ENCODE results near the gene BEX5.

DNA sequence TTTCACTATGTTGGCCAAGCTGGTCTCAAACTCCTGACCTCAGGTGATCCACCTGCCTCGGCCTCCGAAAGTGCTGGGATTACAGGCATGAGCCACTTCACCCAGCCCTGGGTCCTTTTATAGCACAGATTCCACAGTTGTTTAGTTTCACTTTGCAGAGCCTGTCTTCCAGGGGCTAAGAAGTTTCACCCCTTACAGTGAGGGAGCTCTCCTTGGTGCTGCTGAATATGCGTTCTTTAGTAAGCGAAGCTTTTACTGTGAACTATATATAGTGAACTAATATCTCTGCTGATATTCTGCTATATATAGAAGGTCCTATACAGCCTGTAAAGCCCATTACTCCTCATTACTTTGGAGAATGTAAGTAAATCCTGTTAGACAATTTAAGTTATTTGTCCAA is 17.7 kb downstream of the BEX5 start:
- TF ChIP-seq, protein P1, sequence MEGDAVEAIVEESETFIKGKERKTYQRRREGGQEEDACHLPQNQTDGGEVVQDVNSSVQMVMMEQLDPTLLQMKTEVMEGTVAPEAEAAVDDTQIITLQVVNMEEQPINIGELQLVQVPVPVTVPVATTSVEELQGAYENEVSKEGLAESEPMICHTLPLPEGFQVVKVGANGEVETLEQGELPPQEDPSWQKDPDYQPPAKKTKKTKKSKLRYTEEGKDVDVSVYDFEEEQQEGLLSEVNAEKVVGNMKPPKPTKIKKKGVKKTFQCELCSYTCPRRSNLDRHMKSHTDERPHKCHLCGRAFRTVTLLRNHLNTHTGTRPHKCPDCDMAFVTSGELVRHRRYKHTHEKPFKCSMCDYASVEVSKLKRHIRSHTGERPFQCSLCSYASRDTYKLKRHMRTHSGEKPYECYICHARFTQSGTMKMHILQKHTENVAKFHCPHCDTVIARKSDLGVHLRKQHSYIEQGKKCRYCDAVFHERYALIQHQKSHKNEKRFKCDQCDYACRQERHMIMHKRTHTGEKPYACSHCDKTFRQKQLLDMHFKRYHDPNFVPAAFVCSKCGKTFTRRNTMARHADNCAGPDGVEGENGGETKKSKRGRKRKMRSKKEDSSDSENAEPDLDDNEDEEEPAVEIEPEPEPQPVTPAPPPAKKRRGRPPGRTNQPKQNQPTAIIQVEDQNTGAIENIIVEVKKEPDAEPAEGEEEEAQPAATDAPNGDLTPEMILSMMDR (IDR thresholded peaks at IDR 0.05), result no peak
- TF ChIP-seq EP300 (IDR thresholded peaks at IDR 0.05), result no peak
